ENCODE measurements around the gene RPN2. TPM values are rescaled to one million over a fixed set of nuclear protein-coding genes. Genes with fewer than 3 reads are reported as not detected.

The RPN2 gene
- total and polyA plus RNA-seq, 9 of the 15 experiments (the other 6 are each of a cell fraction or from before 2014, with no cell fraction given), result 168 to 548 (median 325) TPM

- Histone ChIP-seq H3K27me3 (ENCODE audit: control insufficient read depth in 2 of 2, insufficient read depth in 2 of 2, low read length in 2 of 2) (peaks cover 4 to 8% of the 10 kb centered on the region in 2 experiments; a peak in 4 of 5 replicates), H3K4me2 (ENCODE audit: insufficient read depth, low read length) (no peak overlapping the region), H3K36me3 (ENCODE audit: control insufficient read depth, insufficient read depth, low read length) (peaks cover 22% of the 10 kb centered on the region; the same call in 2 of the 3 replicates), H3K9me3 (replicated peaks; ENCODE audit: control insufficient read depth, insufficient read depth, low read depth, low read length) (no peaks in the 10 kb centered on the region), H2AFZ (ENCODE audit: low read depth, low read length) (no peak overlapping the region), H3K4me1 (replicated peaks in 1 of 2; ENCODE audit: control insufficient read depth in 2 of 2, insufficient read depth in 2 of 2, low read length in 2 of 2) (no peaks in the 10 kb centered on the region), H3K9ac (ENCODE audit: insufficient read depth in 1 of 2, low read depth in 2 of 2, low read length in 2 of 2) (no peak overlapping the region), H3K79me2 (ENCODE audit: control insufficient read depth, insufficient read depth, low read length) (no peaks in the 10 kb centered on the region), H3K27ac (ENCODE audit: extremely low read depth, low read depth, low read length) (no peak overlapping the region), H3K9me1 (ENCODE audit: control insufficient read depth, insufficient read depth, low read length) (no peaks in the 10 kb centered on the region), H4K20me1 (replicated peaks; ENCODE audit: control insufficient read depth, insufficient read depth, low read length) (no peaks in the 10 kb centered on the region), H3K4me3 (no peak overlapping the region)
- POLR2A ChIA-PET, result interaction anchor here (0.7 to 1.3 kb wide), 4 partner anchors 9 to 23 kb away, joined by 3 to 5 read pairs (median 4); no protein-coding TSS in a partner anchor
- intact Hi-C loops (cut with micrococcal nuclease), result no loop called here
- no TSS peak for BruUV-seq (replicated peaks)
- FAIRE-seq (no peak), ATAC-seq (no peak), DNase-seq (ENCODE audit: extremely low read depth in 1 of 4, low spot score in 3 of 4) (no peak)
- 62% methylated on average over 5 of the region's 5 CpGs for WGBS (ENCODE audit: insufficient coverage, low coverage, missing lambda C conversion rate)
- CTCF ChIA-PET (ENCODE audit: low intra/inter-chr PET ratio), result interaction anchor here (0.7 kb wide), 1 partner anchor 51 kb away, joined by 3 read pairs; no protein-coding TSS in a partner anchor
- in situ Hi-C loops (cut with MboI), result no loop called here
- TF ChIP-seq KDM4B (IDR thresholded peaks at IDR 0.05; ENCODE audit: borderline replicate concordance in 2 of 2, low read depth in 1 of 2) (no peak), MLLT1 (IDR thresholded peaks at IDR 0.05) (no peak), RBM15 (IDR thresholded peaks at IDR 0.05; ENCODE audit: insufficient read depth, low read length) (no peak), ARNT (IDR thresholded peaks at IDR 0.05) (no peak), ZNF707 (CRISPR knock-in tag; conservative IDR thresholded peaks at IDR 0.05) (no peak), TBL1XR1 (IDR thresholded peaks at IDR 0.05; ENCODE audit: low read length in 2 of 2) (no peak), SMAD3 (CRISPR knock-in tag; conservative IDR thresholded peaks at IDR 0.05) (no peak), ETV1 (tag; conservative IDR thresholded peaks at IDR 0.05; ENCODE audit: low read depth) (no peak), ARID3A (IDR thresholded peaks at IDR 0.05; ENCODE audit: borderline replicate concordance, low read depth, low read length) (no peak), SRF (CRISPR knock-in tag; IDR thresholded peaks at IDR 0.05) (no peak), ZNF217 (CRISPR knock-in tag; IDR thresholded peaks at IDR 0.05) (no peak)
Observed at GRCh38 chr20:37246736-37247135, 67.6 kb downstream of the RPN2 start.
